C4-2B (cell line): ENCODE data around the gene HILPDA.

Source experiments
- ZFX ChIP-seq: fragments of 450-650 bp; IDR thresholded peaks from 2 replicates; pipeline ENCODE4 v1.6.1; 2017
- TF ChIP-seq, protein P1 (sequence below): fragments of 450-650 bp; conservative IDR thresholded peaks from 2 replicates; pipeline ENCODE4 v1.5.1; 2017; ENCODE audit warnings: mild to moderate bottlenecking

DNA sequence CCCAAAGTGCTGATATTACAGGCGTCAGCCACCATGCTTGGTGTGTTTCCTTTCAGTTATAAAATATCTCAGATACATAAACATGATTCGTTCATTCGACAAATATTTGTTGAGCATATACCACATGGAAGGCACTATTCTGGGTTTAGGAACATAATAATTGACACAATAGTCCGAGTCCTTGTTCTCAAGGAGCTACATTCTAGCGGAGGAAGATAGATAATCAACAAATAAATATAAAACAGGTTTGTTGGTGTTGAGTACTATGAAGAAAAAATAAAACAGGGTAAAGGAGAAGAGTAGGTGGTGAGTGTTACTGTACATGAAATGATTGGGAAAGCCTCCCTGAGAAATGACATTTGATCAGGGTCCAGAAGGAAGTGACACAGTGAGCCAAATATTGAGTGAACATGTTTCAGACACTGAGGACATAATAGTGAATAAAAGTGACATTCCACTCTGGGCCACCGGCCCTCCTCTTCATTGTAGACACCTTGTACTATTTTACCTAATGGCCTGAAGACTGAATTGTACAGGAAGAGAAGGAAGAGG lies 6.9 kb upstream of the HILPDA start:
- TF ChIP-seq, protein P1, sequence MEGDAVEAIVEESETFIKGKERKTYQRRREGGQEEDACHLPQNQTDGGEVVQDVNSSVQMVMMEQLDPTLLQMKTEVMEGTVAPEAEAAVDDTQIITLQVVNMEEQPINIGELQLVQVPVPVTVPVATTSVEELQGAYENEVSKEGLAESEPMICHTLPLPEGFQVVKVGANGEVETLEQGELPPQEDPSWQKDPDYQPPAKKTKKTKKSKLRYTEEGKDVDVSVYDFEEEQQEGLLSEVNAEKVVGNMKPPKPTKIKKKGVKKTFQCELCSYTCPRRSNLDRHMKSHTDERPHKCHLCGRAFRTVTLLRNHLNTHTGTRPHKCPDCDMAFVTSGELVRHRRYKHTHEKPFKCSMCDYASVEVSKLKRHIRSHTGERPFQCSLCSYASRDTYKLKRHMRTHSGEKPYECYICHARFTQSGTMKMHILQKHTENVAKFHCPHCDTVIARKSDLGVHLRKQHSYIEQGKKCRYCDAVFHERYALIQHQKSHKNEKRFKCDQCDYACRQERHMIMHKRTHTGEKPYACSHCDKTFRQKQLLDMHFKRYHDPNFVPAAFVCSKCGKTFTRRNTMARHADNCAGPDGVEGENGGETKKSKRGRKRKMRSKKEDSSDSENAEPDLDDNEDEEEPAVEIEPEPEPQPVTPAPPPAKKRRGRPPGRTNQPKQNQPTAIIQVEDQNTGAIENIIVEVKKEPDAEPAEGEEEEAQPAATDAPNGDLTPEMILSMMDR = no peak
- TF ChIP-seq ZFX = no peak
